Activated CD8-positive, alpha-beta memory T cell treated with anti-CD3 and anti-CD28 coated beads, Interleukin-2, amount 50 U/mL, for 48 hours (primary cell): ENCODE results near the gene NCOA5.
"Not testable (repeated sequence)": the region's sequence is repeated elsewhere in the genome, so short reads cannot be mapped to it uniquely, and the experiment has no call there.

ENCODE experiments used
- DNase-seq: peaks from one replicate; pipeline ENCODE4 v3.0.0-alpha.2; 2020

NCOA5 gene

DNA sequence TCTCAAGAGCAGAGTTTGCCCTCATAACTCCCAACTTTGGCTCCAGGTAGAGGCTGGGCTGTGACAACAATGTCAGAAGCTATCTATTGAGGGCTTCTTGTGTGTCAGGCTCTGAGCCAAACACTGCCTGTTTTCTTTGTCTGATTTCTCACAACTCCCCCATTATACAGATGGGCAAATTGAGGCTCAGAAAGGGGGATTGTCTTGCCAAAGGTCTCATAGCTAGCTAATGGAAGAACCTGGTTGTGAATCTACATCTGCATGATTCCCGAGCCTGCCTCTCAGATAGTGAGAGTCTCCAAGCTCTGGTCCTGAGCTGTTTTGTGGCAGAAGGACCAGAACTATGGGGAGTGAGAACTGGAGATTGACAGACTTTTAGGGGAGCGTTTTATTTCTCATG is 29.8 kb upstream of the NCOA5 start:
- no peak for DNase-seq

DNA sequence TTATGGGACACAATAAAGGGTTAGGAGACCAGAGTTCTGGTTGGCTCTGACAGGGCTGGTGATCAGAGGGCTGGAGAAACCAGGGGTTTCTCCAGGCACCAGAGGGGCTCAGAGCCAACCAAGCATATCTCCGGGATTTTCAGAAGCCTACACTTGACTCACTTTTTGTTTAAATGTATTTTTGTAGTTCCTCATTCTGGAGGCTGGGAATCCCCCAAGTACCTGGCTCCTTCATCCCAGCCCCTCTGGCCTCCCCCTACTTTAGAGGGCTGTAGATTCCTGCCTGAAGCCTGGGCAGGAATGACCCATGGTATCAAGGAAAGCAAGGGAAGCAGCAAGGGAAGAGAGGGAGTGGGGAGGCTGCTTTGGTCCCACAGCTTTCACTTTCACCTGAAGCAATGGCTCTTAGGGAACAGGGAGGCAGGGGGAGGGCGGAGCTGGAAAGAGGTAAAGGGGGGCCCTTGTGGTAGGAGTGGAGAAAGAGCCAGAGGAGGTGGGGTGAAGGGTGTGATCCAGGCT is 29.3 kb upstream of the NCOA5 start:
- DNase-seq: no peak

DNA sequence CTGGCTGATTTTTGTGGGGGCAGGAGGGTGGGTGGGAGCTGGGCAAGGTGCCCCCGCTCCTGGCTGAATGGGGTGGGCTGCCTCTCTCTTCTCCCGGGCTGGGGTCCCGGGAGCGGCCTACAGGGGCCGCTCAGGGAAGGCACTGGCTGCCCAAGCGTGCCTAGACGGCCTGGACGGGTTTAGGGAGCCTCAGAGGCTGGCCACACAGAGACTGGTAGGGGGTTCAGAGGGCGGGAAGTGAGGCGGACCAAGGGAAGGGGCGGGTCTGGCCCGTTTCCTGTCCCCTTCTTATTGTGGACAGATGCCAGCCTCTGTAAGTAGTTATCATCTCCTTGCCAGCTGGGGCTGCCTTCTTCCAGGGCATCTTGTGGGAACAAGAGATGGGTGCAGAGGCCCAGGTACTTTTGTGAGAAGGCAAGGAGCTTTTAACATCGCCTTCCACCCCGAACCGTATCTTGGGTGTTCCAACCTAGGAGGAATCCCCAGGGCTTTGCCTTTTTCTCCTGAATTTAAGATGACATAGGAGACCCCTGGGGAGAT is 28.8 kb upstream of the NCOA5 start:
- DNase-seq: peak; percentile 54

DNA sequence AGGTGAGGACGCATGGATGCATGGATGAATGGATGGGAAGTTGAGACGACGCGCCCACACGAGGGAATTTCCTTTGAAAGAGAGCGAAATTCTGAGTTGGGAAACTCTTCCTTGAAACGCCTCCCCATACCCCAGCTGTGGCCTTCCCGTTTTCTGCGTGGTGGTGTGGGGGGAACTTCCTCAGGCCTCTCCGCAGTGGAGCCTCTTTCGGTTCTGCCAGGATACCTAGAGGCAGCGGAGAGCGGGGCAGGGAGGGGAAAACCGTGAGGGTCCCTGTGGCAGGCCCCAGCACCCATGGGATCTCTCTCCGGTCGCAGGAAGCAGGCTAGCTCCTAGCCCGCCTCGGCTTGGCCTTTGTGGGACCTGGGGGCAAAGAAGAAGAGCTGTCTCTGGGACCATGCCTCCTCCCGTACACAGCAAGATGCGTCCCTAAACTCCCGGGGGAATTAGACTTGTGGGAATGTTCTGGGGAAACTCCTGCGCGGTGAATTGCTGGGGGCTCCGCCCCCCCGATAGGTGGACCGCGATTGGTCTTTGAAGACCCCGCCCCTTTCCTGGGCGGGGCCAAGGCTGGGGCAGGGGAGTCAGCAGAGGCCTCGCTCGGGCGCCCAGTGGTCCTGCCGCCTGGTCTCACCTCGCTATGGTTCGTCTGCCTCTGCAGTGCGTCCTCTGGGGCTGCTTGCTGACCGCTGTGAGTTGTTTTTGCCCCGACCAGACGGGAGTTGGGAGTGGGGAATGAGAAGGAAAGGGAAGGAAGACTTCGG is 28.1 kb upstream of the NCOA5 start, which contains the start of gene CD40:
Gene CD40, plus strand, starts transcription at position 611 of the 764 bp plus-strand sequence. Its CDS starts 30 bp downstream, at position 641.
- DNase-seq: peak; percentile 80

DNA sequence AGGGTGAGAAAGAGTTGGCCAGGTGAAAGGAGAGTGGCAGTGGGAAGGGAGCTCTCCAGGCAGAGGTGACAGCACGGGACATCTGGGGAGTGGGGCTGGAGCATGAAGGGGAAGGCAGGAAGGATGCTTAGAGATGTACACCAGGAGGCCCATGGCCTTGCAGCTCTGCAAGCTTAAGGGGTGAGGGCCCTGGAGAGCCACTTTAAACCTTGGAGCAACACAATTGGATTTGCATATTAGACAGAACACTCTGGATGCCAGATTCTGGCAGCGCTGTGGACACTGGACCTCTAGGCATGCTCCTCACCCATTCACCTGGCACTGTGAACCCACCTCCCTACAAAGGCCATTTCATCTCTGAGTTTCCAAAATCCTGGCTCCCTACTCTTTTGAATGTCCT is 24.7 kb upstream of the NCOA5 start:
- peak; percentile 35 for DNase-seq

DNA sequence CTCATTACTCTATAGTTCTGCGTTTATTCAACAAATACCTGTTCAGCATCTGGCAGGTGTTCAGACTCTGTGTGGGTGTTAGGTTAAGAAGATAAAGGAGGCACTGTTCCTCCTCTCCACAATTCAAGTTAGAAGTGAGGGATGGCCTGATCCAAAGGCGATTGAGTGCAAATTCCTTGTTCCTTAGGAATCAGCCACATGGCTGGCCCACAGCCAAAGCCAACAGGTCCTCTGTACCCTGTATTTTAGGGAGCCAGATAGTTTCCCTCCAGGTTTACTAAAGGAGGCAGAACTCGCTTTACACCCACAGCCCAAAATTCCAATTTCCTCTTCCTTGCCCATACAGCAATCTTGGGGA is 23.3 kb upstream of the NCOA5 start:
- no peak for DNase-seq

DNA sequence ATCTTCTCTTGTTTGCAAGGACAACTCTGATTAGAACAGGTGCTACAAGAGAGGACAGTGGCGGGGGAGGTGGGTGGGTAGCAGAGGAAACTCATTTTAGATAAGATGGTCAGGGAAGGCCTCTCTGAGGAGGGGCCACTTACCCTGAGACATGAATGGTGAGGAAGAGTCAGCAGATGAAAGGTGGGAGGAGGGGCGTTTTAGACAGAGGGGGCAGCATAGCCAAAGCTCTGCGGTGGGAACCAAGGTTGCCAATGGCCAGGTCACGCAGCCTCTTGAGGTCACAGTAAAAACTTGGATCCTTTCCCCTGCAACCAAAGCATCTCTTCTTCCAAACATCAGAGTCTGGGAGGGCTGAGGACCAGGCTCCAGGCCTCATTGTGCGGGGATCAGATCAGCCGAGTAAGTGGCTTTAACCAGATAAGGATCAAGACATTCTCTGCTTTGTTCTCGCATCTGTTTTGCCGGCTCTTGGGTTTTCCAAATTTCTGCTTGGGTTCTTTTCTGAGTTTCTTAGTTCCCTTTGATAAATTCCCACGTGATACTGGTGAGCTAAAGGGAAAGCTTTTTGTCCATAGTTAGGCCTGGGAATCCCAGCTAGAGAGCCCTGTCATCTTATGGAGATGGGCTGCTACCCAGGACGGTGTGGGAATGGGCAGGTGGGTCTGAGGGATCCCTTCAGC is 22.8 kb upstream of the NCOA5 start:
- DNase-seq: peak; percentile 30

DNA sequence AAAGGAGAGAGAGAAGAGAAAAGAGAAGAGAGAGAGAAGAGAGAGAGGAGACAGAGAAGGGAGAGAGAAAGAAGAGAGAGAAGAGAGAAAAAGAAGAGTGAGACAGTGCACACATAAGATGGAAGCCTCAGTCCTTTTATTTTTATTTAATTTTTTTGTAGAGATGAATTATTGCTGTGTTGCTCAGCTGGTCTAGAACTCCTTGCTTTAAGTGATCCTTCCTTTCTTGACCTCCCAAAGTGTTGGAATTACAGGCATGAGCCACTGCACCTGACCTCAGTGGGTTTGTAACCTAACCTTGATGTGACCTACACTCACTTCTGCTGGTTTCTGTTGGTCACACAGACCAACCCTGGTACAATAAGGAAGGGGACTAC is 22.1 kb upstream of the NCOA5 start:
- no peak for DNase-seq

DNA sequence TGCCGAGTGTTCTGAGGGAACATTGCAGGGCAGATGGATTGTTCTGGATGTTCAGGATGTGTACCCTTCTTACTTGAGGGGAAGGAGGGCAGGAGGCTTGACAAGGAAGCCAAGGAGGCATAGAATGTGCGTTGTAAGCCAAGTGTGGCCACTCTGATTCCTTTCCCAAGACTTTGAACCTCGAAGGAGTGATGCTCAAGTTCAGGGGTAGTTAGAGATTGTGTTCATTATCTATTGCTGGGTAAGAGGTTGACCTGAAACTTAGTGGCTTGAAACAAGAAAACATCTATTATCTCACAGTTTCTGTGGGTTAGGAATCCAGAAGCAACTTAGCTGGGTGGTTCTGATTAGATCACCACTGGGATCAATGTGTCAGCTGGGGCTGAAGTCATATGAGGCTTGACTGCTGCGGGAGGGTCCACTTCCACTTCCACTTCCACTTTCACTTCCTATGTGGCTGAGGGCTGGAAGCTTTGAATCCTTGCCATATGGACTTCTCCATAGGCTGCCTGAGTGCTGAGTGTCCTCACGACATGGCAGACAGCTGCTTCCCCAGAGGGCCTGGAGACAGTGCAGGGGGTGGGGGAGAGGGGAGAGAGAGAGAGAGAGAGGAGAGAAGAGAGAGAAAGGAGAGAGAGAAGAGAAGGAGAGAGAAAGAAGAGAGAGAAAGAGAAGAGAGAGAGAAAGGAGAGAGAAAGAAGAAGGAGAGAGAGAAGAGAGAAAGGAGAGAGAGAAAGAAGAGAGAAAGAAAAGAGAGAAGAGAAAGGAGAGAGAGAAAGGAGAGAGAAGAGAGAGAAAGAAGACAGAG is 21.5 kb upstream of the NCOA5 start:
- DNase-seq: no peak

DNA sequence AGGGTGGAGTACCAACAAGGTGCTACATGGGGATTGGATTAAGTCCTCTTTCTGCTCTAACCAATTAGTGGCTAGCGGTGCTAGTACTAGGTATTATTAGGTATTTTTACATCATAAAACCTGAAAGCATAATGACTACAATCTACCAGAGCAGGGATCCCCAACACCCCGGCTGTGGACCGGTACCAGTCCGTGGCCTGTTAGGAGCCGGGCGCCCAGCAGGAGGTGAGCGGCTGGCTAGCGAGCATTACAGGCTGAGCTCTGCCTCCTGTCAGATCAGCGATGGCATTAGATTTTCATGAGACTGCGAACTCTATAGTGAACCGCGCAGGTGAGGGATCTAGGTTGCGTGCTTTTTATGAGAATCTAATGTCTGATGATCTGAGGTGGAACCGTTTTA is 19.2 kb upstream of the NCOA5 start:
- DNase-seq: no peak

DNA sequence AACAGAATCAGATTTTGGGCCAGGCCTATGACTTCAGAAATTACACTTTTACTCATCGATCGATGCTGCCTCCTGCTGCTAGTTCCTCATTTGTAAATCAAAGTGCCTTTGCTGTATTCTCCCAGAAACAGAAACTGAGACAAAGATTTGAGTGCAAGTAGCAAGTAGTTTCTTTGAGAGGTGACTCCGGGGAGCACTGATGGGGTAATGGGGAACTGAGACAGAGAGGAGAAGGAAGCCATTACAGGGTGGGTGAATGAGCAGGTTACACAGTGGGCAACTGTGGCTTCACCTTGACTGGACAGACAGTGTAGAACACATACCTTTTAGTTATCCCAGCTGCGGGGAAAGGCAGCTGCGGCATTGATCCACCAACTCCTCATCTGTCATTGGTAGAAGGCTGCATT is 18.7 kb upstream of the NCOA5 start:
- DNase-seq: no peak

DNA sequence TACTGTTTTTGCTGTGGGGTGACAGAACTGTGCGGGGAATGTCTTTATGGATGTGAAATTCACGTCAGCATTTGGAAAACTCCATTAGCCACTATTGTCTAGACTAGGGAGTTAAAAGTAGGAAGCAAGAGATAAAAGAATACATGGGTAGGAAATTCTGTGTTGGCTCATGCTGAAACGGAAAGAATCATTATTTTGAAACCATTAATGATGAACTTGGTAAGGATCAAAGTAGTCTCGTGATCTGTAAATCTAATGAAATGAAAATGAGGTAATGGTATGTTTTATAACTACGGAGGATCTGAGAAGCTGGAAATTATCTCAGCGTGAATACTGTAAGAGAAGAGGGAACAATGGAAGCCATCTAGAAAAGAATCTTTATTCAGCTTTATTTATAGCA is 17.3 kb upstream of the NCOA5 start:
- no peak for DNase-seq

DNA sequence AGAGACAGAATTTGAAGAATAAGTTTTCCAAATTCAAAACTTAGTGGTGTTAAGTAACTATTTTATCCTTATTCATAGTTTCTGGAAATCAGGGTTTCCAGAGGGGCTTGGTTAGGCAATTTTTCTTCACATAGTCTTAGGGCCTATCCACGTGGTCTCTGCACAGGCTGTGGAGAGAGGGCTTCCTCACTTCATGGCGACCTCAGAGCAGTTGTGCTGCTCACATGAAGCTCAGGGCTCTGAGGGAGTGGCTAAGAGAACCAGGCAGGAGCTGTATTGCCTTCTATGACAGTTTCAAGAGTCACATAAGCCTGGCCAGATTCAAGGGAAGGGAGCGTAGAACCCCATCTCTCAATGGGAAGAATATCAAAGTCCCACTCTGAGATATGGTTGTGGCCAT is 14.5 kb upstream of the NCOA5 start:
- no peak for DNase-seq

DNA sequence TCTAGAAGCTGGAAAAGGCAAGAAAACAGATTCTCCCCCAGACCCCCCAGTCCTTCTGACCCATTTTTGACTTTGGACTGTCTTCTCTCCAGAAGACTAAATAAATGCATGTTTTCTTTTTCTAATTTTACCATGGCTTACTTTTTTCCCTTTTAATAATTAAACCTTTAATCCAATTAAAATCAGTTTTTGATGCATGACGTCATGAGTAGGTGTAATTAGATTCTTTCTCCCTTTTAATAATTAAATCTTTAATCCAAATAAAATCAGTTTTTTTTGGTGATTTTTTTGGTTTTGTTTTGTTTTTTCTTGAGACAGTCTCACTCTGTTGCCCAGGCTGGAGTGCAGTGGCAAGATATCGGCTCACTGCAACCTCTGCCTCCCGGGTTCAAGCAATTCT is 13.2 kb upstream of the NCOA5 start:
- no peak for DNase-seq

DNA sequence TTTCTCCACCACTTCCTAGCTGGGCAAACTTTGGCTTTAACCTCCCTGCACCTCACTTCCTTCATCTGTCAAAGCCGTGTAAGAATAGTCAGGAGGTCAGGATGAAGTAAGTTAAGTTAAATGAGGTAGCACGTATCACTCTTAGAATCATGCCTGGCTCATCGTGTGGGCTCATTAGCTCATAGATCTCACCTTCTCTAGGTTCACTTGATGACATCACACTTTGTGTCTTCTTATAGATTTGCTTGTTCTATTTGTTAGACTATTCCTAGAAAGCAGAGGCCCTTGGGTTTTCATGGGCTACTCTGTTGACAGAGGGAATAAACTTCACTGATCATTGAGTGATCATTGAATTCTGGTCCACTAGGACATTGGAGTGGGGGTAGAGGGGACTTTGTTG is 12.2 kb upstream of the NCOA5 start:
- DNase-seq: no peak

DNA sequence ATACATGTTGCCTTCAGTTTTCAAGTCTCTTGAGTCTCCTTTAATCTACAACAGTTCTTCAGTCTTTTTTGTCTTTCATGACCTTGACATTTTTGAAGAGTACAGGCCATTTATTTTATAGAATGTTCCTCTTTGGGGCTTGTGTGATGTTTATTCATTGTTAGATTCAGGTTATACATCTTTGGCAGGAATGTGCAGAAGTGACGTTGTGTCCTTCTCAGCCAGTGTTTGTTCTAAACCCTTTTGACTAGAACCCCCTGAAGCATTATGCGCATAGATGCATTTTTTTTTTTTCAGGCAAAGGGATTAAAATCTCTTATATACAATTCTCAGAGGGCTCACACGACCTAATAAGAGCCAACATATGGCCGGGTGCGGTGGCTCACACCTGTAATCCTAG is 11.2 kb upstream of the NCOA5 start:
- no peak for DNase-seq

DNA sequence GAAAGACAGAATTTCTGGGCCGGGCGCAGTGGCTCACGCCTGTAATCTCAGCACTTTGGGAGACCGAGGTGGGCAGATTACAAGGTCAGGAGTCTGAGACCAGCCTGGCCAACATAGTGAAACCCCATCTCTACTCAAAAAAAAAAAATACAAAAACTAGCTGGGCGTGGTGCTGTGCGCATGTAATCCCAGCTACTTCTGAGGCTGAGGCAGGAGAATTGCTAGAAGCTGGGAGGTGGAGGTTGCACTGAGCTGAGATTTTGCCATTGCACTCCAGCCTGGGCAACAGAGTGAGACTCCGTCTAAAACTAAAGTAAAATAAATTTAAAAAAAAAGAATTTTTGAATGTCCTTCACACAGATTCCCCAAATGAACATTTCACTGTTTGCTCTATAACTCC is 10.7 kb upstream of the NCOA5 start:
- DNase-seq: not testable (repeated sequence)

DNA sequence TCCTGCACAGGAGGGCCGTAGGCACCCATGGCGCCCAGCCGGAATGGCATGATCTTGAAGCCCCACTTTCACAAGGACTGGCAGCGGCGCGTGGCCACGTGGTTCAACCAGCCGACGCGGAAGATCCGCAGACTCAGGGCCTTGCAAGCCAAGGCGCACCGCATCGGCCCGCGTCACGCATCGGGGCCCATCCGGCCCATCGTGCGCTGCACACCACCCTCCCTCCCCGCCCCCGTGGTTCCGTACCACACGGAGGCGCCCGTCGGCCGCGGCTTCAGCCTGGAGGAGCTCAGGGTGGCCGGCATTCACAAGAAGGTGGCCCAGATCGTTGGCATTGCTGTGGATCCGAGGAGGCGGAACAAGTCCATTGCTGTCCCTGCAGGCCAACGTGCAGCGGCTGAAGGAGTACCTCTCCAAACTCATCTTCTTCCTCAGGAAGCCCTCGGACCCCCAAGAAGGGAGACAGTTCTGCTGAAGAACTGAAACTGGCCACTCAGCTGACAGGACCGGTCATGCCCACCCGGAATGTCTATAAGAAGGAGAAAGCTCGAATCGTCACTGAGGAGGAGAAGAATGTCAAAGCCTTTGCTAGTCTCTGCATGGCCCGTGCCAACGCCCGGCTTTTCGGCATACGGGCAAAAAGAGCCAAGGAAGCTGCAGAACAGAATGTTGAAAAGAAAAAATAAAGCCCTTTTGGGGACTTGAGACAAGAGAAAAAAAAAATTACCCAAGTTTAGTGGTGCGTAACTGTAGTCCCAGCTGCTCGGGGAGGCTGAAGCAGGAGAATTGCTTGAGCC is 9.9 kb upstream of the NCOA5 start:
- DNase-seq: no peak

DNA sequence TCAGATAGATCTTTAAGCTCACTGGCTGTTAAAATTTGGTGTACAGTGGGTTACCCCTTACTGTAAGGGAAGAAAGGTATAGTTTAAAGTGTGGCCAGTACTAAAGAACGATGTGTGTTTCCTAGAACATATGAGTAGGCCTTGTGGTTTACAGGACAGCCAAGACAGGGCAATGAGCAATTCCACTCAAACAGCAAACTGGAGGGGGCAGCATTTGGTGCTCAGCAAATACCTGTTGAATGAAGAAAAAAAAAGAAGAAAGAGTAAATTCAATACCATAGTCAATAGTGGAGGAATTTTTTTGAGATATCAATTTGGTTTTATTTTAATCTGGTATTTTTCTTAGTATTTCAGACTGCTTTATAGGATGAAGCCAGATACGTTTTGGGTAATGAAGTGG is 3.8 kb upstream of the NCOA5 start:
- no peak for DNase-seq

DNA sequence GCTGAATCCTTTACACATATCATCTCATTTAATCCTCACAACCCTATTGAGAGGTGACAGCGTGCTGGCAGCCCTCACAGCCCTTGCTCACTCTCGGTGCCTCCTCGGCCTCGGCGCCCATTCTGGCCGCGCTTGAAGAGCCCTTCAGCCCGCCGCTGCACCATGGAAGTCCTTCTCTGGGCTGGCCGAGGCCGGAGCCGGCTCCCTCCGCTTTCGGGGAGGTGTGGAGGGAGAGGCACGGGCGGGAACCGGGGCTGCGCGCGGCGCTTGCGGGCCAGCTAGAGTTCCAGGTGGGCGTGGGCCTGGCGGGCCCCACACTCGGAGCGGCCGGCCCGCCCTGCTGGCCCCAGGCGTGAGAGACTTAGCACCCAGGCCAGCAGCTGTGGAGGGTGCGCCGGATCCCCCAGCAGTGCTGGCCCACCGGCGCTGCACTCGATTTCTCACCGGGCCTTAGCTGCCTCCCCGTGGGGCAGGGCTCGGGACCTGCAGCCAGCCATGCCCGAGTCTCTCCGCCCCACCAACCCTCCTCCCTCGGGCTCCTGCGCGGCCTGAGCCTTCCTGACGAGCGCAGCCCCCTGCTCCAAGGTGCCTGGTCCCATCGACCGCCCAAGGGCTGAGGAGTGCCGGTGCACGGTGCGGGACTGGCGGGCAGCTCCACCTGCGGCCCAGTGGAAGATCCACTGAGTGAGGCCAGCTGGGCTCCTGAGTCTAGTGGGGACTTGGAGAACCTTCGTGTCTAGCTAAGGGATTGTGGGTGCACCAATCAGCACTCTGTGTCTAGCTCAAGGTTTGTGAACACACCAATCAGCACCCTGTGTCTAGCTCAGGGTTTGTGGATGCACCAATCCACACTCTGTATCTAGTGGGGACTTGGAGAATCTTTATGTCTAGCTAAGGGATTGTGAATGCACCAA is 2.1 kb upstream of the NCOA5 start:
- DNase-seq: not testable (repeated sequence)

DNA sequence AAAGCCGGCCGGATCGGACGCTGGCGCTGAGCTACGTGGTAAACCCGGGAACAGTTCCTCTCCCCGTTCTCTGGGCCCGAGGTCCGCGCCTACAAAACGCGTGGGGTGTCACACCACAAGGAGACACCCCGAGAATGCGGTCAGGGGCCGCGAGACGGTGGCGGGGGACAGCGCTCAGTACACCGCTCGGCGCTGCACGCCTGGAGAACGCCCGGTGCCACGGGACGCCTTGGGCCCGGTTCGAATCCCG is 670 bp downstream of the NCOA5 start:
- no peak for DNase-seq
